Kidney glomerular epithelial cell (primary cell): ENCODE measurements around the gene ASXL1.

ENCODE experiments used
- DNase-seq: peaks from one replicate; lab custom pipeline; 2025; lab: John Stamatoyannopoulos, UW

The ASXL1 gene

GRCh38 chr20:32453467-32454163 is 95.5 kb downstream of the ASXL1 start:
- DNase-seq, result no peak

GRCh38 chr20:32454164-32455145 is 96.3 kb downstream of the ASXL1 start:
- DNase-seq, result no peak

GRCh38 chr20:32455171-32455900 is 97.2 kb downstream of the ASXL1 start:
- no peak for DNase-seq

GRCh38 chr20:32455901-32456701 is 98.0 kb downstream of the ASXL1 start:
- DNase-seq, result no peak

- DNase-seq, result peak; percentile 71
These were observed 98.8 kb downstream of the ASXL1 start for GRCh38 chr20:32456869-32457478.

GRCh38 chr20:32457479-32457986 is 99.4 kb downstream of the ASXL1 start:
- peak; percentile 71 for DNase-seq

GRCh38 chr20:32458061-32458836 is 100.1 kb downstream of the ASXL1 start:
- DNase-seq, result no peak

GRCh38 chr20:32458837-32459220 is 100.7 kb downstream of the ASXL1 start:
- DNase-seq, result no peak

- DNase-seq, result no peak
These were observed 102.1 kb downstream of the ASXL1 start for GRCh38 chr20:32460231-32460630.

GRCh38 chr20:32460683-32461320 is 102.7 kb downstream of the ASXL1 start:
- no peak for DNase-seq

- no peak for DNase-seq
These were observed 103.9 kb downstream of the ASXL1 start for GRCh38 chr20:32461836-32462600.

- DNase-seq, result no peak
These were observed 104.9 kb downstream of the ASXL1 start for GRCh38 chr20:32462900-32463641.

- DNase-seq, result no peak
These were observed 105.7 kb downstream of the ASXL1 start for GRCh38 chr20:32463642-32464400.

- no peak for DNase-seq
These were observed 106.4 kb downstream of the ASXL1 start for GRCh38 chr20:32464401-32465091.

- peak; percentile 38 for DNase-seq
These were observed 107.2 kb downstream of the ASXL1 start for GRCh38 chr20:32465092-32465900.
